D721Med (cell line): Measurements from ENCODE around the gene FOXN1.

Experiments
- DNase-seq: peaks from one replicate; pipeline ENCODE4 v3.0.0; 2011; ENCODE audit warnings: low spot score; ENCODE audit not compliant: insufficient read length
- FAIRE-seq: peaks from 2 replicates; lab custom pipeline; 2011; peaks lifted over from hg19 to GRCh38; lab: Jason Lieb, UNC
- CTCF ChIP-seq: IDR thresholded peaks from 2 replicates; pipeline ENCODE4 v1.5.1; 2012; ENCODE audit warnings: mild to moderate bottlenecking, control low read depth; ENCODE audit not compliant: insufficient read depth; ENCODE audit errors: missing control alignments

FOXN1 gene

GRCh38 chr17:28468781-28469180, 37.4 kb upstream of the FOXN1 start:
- DNase-seq (no peak), FAIRE-seq (no peak)
- no peak for TF ChIP-seq CTCF

- no peak for FAIRE-seq
Observed at GRCh38 chr17:28469376-28469775, 36.8 kb upstream of the FOXN1 start.

GRCh38 chr17:28470266-28470913, 35.8 kb upstream of the FOXN1 start:
- no peak for FAIRE-seq
- DNase-seq = no peak
- no peak for TF ChIP-seq CTCF

More at GRCh38 chr17:28469376-28469775, 36.8 kb upstream of the FOXN1 start:
- DNase-seq = no peak
- no peak for TF ChIP-seq CTCF

GRCh38 chr17:28470914-28471366, 35.2 kb upstream of the FOXN1 start:
- TF ChIP-seq CTCF = no peak
- FAIRE-seq = no peak
- DNase-seq = no peak

- FAIRE-seq (no peak), DNase-seq (no peak)
- TF ChIP-seq CTCF = no peak
Observed at GRCh38 chr17:28471531-28472342, 34.4 kb upstream of the FOXN1 start.

- no peak for TF ChIP-seq CTCF
- DNase-seq = no peak
- no peak for FAIRE-seq
Observed at GRCh38 chr17:28472871-28473497, 33.2 kb upstream of the FOXN1 start.
